KG1 (cell line): ENCODE results near the gene GLI1.
"Not testable (repeated sequence)": the region's sequence is repeated elsewhere in the genome, so short reads cannot be mapped to it uniquely, and the experiment has no call there.

ENCODE experiments used
- DNase-seq: peaks from one replicate; lab custom pipeline; 2025; lab: John Stamatoyannopoulos, UW

GLI1 gene

DNA sequence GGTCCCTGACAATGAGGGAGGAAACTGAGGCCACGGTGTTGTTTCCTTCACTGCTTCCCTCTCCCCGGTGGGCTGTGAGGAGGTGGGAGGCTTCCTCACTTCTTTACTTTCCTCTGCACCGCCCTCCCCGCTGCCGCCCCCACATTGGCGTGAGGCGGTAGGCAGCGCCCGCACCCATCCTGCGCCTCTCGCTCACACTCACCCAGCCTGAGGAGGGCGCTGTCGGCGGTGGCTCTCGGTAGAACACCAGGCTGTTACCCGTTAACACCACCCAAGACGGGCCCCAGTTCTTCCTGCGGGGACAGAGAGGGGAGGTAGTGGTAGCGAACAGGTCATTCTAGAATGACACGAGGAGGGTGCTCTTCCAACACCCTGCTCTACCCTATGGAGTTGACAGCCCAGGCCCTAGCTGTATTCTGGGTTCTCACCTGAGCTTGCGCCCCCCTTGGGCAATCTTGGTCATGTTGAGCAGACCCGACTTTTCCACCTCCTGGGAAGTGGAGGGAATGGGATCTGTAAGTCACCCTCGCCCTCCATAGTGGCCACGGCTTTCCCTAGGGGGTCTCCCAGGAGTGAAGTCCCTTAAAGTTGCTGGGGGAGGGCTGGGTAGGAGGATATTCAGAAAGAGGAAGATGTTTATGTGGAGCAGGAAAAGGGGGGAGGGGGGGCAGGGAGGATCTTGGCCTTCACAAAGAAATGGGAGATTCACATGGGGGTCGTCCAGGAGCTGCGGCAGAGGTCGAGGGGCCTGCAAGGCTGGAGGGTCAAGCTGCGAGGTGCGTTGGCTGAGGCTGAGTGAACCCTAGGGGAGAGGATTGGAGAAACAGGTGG is 16.8 kb downstream of the GLI1 start:
- peak; percentile 51 for DNase-seq

DNA sequence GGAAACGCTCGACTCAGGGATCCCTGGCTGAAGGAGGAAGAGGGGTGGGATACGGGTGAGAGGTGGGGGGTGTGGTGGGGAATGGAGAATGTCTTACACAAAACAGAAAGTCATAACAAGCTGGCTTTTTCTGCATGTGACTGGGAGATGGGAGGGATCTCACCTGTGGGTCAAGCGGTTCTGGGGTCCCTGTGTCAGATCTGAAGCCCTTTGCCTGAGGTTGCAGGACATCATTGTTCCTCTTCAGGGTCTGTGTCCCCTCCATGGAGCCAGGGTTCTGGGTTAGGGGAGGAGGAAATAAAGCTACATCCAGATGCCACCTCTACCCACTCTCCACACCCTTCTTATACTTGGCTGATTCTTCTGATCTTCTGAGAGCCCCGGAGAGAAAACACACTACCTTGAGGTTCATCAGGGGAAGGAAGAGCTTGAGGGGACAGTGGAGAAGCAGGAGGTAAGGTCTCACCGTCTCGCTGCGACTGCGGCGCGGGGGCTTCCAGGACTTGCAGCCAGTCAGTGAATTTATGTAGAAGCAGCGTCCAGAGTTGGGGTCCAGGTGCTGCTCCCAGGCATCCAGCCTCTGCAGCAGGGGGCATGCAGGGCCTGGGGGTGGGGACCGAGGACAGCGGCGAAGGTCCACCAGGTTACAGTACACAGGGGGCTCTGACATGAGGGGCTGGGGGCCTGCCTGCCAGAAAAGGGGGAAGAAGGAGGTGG is 17.6 kb downstream of the GLI1 start:
- no peak for DNase-seq

DNA sequence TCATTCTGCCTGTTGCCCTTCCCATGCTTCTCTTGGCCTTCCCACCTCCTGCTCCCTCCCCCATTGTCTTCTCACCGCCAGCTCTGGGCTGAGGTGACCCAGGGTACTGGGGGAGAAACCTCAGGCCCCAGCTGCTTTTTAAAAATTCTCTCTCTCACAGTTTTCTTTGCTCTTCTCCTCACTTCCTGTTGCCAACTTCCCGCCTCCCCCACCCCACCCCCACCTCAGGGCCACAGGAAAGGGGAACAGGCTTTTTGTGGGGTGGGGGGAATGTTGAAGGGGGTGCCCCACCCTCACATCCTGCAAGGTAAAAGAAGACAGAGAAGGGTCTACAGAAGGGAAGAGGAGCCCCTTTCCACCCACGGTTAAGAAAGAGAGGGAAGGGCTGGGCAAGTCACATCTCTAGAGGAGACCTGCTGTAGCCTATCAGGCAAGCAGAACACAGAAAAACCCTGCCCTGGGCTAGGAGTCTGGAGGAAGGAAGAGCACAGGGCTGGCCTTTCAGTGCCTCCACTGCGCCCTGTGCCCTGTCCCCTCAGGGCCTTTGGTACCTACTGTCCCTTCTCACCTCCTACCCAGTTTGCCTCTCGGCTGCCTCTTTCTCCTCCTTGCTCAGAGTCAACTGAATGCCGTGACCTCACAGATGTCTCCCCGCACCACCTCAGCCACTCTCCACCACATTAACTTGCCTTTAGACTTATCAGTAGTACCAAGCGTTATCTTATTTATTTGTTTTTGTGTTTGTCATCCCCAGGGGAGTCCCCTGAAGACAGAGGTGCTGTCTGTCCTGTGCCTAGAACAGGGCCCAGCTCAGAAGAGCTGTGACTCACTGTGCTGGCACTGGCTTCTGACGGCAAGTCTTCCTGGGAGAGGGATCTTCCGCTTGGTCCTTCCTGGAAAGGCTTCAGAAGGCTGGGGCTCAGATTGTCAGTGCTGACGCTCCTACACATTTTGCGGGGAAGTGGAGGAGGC is 18.4 kb downstream of the GLI1 start:
- DNase-seq = no peak

DNA sequence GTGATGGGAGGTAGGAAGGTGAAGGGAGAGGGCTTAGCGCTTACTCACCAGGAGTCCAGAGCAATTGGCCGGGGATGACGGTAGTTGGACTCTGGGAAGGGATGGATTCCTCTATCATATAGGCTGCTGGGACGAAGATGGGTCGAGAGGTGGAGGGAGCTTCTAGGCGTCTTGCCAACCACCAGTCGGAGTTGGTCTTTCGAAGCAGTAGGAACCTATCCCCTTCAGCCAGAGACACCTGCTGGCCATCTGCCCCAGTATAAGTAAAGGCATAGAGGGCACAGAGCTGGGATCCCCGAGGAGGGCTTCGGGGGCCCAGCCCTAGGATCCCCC is 19.4 kb downstream of the GLI1 start:
- DNase-seq = no peak

DNA sequence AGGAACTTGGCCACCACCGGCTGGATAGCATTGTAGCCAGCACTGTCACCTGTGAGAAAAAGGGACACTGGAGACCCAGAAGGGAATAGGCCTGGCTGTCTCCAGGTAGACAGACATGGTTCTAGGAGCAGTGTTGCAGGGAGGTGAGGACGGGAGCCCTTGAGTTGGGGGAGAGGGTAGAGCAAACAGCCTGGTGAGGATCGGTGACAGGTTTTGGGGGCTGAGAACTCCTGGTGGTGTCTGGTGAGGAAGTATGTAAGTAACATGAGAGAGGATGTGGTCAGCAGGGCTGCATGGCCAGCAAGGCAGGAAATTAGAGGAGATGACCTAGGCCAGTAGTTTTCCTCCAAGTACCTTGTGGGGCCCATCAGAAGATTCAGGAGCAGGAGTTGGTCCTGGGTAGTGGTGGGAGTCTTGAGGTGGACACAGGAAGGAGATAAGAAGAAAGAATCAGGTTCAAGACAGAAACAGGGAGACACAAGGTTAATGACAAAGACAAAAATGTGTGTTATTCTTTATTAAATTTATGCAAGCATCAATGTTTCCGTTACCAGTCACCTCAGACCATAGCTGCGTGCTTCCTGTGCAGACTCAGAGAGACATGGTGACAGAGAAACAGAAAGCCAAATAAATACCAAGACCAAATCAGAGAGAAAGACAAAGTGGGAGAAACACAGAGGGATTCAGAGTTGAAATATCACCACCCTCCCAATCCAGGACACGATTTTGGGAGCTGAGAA is 20.0 kb downstream of the GLI1 start, which contains the start of gene ARHGAP9:
Gene ARHGAP9, minus strand, starts transcription at position 491 of the 740 bp plus-strand sequence. Its CDS starts 460 bp downstream, at position 31.
- DNase-seq = no peak

DNA sequence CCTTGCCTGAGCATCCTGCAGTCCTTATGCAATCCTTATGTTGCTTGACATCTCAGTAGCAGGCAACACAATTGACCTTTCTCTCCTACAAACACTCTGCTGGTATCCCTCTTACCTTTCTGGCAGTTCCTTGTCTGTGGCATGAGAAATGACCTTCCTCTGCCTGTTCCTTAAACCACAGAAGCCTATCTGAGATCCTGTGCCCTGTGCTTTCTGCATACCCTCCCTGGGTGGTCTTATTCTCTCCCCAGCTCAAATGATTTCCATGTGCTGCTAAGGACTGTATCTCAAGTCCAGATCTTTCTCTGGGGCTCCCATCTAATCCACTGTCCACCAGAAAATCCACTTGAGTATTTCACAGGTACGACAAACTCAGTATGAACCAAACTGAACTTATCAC is 22.1 kb downstream of the GLI1 start:
- DNase-seq = no peak

DNA sequence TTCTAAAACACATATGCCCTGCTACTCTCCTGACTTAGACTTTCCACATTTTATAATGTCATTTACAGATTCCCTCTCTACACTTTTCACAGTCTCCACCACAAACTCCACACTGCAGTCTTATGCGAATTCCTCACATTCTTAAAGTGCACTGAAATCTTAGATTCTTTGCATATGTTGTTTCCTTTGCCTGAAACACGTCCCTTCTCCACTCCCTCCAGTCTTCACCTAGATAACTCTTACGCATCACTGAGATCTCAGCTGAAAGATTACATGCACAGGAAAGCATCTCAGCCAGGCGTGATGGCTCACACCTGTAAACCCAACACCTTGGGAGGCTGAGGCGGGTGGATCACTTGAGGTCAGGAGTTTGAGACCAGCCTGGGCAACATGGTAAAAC is 23.9 kb downstream of the GLI1 start:
- DNase-seq = no peak

DNA sequence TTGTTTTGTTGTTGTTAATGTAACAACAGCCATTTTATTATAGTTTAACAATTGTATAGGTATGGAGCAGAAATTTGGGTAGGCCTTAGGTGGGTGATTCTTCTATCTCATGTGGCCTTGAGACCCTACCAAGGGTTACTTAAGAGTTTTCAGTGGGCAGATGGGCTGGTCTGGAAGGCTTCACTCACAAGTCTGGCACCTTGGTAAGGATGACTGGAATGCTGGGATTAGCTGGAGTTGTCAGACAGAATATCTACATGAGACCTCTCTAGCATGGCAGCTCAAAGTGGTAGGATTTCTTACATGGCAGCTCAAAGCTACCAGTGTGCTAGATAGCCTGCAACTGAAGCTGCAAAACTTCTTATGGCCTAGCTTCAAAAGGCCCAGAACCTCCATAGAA is 26.1 kb downstream of the GLI1 start:
- no peak for DNase-seq

DNA sequence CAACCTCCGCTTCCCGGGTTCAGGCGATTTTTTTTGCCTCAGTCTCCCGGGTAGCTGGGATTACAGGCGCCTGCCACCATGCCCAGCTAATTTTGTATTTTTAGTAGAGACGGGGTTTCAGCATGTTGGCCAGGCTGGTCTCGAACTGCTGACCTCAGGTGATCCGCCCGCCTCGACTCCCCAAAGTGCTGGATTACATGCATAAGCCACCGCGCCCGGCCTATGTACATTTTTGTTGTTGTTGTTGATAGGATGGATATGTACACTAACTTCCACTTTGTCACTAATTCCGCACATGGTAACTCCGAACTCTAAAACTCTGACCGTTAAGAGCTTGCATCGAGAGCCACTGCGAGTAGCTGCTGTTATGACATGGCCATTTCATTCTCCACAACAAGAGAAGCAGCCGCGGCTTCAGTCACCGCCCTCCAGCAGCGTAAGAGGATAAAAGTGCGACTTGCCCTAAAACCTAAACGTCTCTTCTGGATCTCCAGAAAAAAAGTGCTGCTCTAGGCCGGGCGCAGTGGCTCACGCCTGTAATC is 27.5 kb downstream of the GLI1 start:
- DNase-seq = no peak

DNA sequence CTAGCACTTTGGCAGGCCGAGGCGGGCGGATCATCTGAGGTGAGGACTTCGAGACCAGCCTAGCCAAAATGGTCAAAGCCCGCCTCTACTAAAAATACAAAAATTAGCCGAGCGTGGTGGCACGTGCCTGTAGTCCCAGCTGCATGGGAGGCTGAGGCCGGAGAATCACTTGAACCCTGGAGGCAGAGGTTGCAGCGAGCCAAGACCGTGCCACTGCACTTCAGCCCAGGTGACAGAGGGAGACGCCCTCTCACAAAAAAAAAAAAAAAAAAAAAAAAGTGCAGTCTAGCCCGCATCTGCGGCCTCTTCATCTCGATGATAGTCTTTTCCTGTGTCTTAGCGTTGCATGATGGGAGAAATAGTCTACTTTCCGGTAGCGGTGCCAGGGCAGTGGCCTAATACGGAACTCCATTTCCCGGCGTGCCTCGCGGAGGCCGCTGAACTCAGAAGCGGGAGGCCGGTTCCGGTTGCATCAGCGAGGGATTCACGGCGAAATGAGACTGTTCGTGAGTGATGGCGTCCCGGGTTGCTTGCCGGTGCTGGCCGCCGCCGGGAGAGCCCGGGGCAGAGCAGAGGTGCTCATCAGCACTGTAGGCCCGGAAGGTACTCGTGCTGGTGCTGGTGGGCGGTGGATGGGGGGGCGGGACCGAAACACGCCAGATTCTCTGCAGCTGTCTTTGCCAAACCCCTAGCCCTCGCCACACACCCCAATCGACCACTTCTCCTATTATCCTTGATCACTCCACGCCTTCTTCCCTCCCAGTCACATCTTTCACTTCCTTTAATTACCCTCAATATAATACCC is 28.2 kb downstream of the GLI1 start, which contains the start of gene MARS1:
Gene MARS1, plus strand, starts transcription at position 472 of the 805 bp plus-strand sequence. Its CDS starts 23 bp downstream, at position 495.
- peak; percentile 70 for DNase-seq

DNA sequence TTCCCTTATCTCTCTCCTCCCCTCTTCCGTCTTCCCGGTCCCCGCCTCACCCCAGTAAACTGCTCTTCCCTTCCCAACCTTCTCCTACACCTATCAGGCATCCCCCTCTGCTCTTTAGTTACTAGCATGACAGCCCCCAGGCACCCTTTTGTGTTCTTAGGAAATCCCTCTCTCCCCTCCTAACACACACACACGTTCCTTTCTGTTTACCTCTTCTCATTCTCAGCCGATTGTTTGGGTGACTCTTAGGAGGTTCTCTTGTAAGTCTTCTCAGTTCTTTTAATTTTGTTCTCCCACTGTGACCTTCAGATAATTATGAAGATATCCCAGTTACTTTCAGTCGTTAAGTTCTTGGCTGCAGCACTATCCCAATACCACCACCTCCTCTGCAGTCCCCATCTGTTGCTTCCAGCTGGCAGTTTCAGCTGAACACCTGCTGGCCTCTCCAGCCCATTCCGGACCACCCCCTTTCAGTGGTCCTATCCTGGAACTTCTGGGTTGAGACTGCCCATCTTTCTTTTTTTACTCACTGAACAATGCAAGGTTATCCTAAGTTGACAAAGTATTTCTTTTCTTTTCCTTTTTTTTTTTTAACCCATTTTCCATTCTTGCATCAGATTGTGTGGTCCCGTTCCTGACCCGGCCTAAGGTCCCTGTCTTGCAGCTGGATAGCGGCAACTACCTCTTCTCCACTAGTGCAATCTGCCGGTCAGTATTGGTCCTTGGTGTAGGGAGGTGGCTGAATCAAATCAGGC is 29.0 kb downstream of the GLI1 start:
- no peak for DNase-seq

DNA sequence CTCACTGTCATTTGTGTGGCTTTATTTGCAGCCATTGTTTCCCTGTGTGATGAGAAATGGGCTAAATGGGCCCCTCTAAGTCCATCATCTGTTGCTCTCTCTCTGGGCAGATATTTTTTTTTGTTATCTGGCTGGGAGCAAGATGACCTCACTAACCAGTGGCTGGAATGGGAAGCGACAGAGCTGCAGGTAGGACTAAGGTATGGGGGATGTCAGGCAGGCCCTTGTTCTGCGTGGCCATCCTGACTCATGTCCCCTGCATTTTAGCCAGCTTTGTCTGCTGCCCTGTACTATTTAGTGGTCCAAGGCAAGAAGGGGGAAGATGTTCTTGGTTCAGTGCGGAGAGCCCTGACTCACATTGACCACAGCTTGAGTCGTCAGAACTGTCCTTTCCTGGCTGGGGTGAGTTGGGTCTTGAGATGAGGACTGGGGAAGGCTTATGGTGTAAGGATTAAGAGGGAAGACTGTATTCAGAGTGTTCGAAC is 29.6 kb downstream of the GLI1 start:
- no peak for DNase-seq

DNA sequence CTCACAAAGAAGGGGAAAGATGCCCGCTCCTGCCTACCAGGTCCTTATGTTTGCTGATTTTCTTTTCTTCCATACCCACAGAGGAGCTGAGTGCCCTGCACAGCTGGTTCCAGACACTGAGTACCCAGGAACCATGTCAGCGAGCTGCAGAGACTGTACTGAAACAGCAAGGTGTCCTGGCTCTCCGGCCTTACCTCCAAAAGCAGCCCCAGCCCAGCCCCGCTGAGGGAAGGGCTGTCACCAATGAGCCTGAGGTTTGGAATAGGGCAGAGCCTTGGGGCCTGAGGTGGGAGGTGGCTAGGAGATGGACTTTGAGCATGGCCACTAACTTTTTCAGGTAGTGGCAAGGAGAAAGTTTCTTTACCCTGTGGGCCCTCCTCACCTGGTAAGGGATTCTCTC is 30.5 kb downstream of the GLI1 start:
- no peak for DNase-seq

DNA sequence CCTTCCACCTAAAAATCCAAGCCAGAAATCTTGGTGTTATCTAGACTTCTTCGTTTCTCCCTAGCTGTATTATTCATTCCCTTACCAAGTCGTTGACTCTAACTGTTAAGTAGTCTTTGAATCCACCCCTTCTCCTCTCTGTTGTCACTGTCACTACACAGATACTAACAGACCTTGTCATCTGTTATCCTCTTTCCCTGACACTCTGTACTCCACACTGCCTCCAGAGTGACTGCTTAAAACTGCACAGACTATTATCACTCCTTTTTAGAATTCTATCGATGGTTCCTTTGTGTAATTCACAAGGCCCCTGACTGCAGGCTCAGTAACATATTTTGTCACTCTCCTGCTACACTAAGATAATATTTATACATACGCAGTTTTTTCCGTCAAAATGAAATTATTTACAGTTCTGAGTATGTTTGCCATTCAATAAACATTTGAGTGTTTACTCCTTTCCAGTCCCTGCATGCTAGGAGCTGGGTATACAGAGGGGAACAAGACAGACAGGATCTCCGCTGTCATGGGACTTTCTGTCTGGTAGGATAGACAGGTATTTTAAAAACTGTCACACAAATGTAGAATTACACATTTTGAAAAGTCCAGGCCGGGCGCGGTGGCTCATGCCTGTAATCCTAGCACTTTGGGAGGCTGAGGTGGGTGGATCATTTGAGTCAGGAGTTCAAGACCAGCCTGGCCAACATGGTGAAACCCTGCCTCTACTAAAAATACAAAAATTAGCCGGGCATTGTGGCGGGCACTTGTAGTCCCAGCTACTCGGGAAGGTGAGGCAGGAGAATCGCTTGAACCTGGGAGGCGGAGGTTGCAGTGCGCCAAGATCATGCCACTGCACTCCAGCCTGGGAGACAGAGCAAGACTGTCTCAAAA is 32.1 kb downstream of the GLI1 start:
- no peak for DNase-seq

DNA sequence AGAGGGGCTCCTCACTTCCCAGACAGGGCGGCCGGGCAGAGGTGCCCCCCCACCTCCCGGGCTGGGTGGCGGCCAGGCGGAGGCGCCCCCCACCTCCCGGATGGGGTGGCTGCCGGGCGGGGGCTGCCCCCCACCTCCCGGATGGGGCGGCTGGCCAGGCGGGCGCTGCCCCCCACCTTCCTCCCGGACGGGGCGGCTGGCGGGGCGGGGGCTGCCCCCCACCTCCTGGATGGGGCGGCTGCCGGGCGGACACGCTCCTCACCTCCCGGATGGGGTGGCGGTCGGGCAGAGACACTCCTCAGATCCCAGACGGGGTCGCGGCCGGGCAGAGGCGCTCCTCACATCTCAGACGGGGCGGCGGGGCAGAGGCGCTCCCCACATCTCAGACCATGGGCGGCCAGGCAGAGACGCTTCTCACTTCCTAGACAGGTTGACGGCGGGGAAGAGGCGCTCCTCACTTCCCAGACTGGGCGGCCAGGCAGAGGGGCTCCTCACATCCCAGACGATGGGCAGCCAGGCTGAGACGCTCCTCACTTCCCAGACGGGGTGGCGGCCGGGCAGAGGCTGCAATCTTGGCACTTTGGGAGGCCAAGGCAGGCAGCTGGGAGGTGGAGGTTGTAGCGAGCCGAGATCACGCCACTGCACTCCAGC is 35.6 kb downstream of the GLI1 start:
- not testable (repeated sequence) for DNase-seq

DNA sequence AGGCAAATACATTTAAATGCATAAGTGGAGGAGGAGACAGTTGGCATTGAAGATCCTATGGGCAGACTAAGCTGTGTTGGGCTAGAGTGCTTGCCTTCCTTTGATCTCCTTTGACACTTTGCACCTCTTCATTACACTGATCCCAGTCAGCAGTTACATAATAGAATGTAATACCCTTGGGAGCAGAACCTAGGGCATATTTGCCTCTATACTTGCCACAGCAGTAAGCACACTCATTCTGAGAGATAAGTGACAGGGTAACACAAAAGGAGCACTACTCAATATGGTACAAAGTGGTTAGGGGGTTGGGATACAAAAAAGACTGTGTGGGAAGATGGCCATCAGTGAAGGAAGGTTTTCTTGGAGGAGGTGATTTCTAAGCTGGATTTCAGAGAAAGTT is 37.2 kb downstream of the GLI1 start:
- no peak for DNase-seq

DNA sequence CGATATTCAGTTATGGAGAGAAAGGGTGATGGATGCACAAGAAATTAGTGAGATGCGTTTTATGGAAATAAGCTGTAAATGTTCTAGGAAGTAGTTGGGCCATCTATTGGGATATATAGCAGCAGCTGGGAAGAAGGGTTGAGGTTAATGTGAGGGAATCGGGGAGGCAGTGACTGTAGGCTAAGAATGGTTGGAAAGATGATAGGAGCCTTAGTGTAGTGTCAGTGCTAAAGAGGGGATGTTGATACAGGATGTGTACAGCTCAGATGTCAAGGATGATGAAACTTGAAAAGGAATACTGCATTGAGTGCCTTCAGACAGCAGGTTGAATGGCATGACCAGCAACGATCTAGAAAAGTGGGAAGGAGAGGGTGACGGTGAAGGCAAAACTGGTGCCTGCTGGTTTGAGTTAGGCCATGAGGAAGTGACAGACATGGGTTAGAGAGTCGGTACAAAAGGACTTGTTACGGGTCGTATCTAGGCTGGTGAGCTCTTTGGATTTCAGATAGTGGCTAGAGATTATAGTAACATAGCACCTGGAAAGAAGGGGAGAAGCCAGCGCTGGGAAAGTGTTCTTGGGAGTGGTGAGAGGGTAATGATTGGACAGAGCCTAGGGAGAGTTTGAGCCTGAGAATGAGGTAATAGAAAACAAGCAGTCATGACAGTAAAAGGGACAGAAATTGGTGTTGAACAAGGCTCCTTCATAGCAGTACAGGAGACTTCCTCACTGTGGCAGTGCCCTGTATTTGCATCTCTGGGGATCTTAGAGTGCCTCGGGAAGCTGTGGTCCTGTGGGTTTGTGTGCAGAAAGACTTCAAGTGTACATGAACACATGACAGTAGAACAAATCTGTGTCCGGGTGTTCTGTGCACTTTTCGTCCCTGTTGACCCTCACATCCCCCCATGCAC is 37.9 kb downstream of the GLI1 start:
- no peak for DNase-seq
